IMR-90 (cell line): ENCODE results near the gene SAPCD1.

ENCODE experiments used
- CEBPB ChIP-seq: IDR thresholded peaks from 2 replicates; pipeline ENCODE4 v1.6.1; 2012; ENCODE audit warnings: low read depth, low read length, improper control_type of control experiment
- CHD1 ChIP-seq: IDR thresholded peaks from 2 replicates; pipeline ENCODE4 v1.6.1; 2012; ENCODE audit warnings: low read depth, low read length, improper control_type of control experiment
- CTCF ChIP-seq: conservative IDR thresholded peaks from 2 replicates; pipeline ENCODE4 v1.5.1; 2012; ENCODE audit warnings: mild to moderate bottlenecking, low read depth, low read length, improper control_type of control experiment
- ELK1 ChIP-seq: fragments of 150-350 bp; IDR thresholded peaks from 2 replicates; pipeline ENCODE4 v1.6.1; 2016; ENCODE audit warnings: low read depth, mild to moderate bottlenecking, low read length, moderate library complexity, borderline replicate concordance
- MAFK ChIP-seq: IDR thresholded peaks from 2 replicates; pipeline ENCODE4 v1.6.1; 2012; ENCODE audit warnings: low read depth, low read length, improper control_type of control experiment
- MAZ ChIP-seq: IDR thresholded peaks from 2 replicates; pipeline ENCODE4 v1.6.1; 2012; ENCODE audit warnings: low read depth, mild to moderate bottlenecking, low read length, improper control_type of control experiment, moderate library complexity, borderline replicate concordance
- MXI1 ChIP-seq: IDR thresholded peaks from 2 replicates; pipeline ENCODE4 v1.6.1; 2012; ENCODE audit warnings: low read depth, mild to moderate bottlenecking, low read length, moderate library complexity, borderline replicate concordance
- NFE2L2 ChIP-seq: fragments of 150-350 bp; IDR thresholded peaks from 2 replicates; pipeline ENCODE4 v1.6.1; 2016; ENCODE audit warnings: low read depth, mild to moderate bottlenecking, low read length
- POLR2A ChIP-seq: IDR thresholded peaks from 2 replicates; pipeline ENCODE4 v1.6.1; 2012; ENCODE audit warnings: mild to moderate bottlenecking, low read depth, low read length
- RAD21 ChIP-seq: IDR thresholded peaks from 2 replicates; pipeline ENCODE4 v1.6.1; 2012; ENCODE audit warnings: low read length, improper control_type of control experiment
- RCOR1 ChIP-seq: IDR thresholded peaks from 2 replicates; pipeline ENCODE4 v1.6.1; 2012; ENCODE audit warnings: mild to moderate bottlenecking, low read length, improper control_type of control experiment; ENCODE audit not compliant: insufficient replicate concordance
- RFX5 ChIP-seq: IDR thresholded peaks from 2 replicates; pipeline ENCODE4 v1.8.0; 2012; ENCODE audit warnings: low read depth, mild to moderate bottlenecking, low read length, moderate library complexity
- SMC3 ChIP-seq: fragments of 150-350 bp; IDR thresholded peaks from 2 replicates; pipeline ENCODE4 v1.6.1; 2016; ENCODE audit warnings: low read depth, mild to moderate bottlenecking, antibody characterized with exemption, low read length, moderate library complexity
- TF ChIP-seq, protein P1 (sequence below): fragments of 150-350 bp; IDR thresholded peaks from 2 replicates; pipeline ENCODE4 v1.6.1; 2017; ENCODE audit warnings: mild to moderate bottlenecking, antibody characterized with exemption, low read length, low read depth

DNA sequence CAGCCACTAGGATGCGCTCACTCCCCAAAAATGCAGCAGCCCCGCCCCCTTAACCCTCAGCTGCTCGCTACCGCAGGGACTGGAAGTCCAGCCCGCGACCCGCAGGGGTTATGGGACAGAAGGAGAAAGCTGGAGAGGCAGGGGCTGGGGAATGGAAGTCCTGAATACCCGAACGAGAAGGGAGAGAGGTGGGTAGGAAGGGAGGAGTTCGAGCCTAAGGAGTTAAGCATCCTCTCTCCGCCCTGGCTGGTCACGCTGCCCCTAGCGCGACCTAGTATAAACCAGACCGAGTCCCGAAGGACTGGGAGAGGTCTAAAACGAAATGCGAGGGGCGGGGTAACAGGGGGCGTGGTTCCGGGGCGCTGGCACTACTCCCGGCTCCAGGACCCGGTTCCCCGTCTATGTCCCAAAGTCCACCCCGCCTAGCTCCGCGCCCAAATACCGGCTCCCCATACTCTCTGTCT lies 32.9 kb upstream of the SAPCD1 start:
- TF ChIP-seq SMC3, result peak; percentile 60
- TF ChIP-seq CTCF, result peak; percentile 67
- TF ChIP-seq POLR2A, result no peak
- TF ChIP-seq CEBPB, result no peak
- TF ChIP-seq RCOR1, result no peak
- TF ChIP-seq MXI1, result 0 out of 2 replicates have a peak, but pooled peaks have one; percentile 37
- no peak; the same call in 1 of the 2 replicates for TF ChIP-seq NFE2L2
- TF ChIP-seq MAZ, result peak; percentile 55; the same call in 1 of the 2 replicates
- peak; percentile 77 for TF ChIP-seq RAD21
- TF ChIP-seq CHD1, result no peak
- TF ChIP-seq RFX5, result no peak
- TF ChIP-seq, protein P1, sequence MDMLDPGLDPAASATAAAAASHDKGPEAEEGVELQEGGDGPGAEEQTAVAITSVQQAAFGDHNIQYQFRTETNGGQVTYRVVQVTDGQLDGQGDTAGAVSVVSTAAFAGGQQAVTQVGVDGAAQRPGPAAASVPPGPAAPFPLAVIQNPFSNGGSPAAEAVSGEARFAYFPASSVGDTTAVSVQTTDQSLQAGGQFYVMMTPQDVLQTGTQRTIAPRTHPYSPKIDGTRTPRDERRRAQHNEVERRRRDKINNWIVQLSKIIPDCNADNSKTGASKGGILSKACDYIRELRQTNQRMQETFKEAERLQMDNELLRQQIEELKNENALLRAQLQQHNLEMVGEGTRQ, result peak; percentile 39; the same call in 1 of the 2 replicates
- no peak for TF ChIP-seq ELK1
- TF ChIP-seq MAFK, result no peak
